ENCODE measurements around the gene GSTT2B. TPM values are rescaled to one million over a fixed set of nuclear protein-coding genes. Genes with fewer than 3 reads are reported as not detected.
"Not testable (repeated sequence)": the region's sequence is repeated elsewhere in the genome, so short reads cannot be mapped to it uniquely, and the experiment has no call there.

The GSTT2B gene
- total RNA-seq, 3 donors from 2014 or later, result 4.3 to 16.1 (median 4.3) TPM

GRCh38 chr22:24002851-24003250 lies 41.9 kb upstream of the GSTT2B start:
- Histone ChIP-seq H3K36me3 (no peaks in the 10 kb centered on the region), H3K27ac (no peak overlapping the region), H3K4me3 (no peak overlapping the region), H3K9me3 (no peaks in the 10 kb centered on the region), H3K4me1 (peaks cover 0 to 7% of the 10 kb centered on the region in 2 donors), H3K27me3 (no peaks in the 10 kb centered on the region)
- no peak for TF ChIP-seq POLR2A (IDR thresholded peaks at IDR 0.05)
- no peak for DNase-seq (ENCODE audit: low spot score in 2 of 2)
- intact Hi-C loops (cut with DNase I; ENCODE audit: low total_unique reads), result no loop called here

GRCh38 chr22:24002272-24002671 lies 41.3 kb upstream of the GSTT2B start:
- intact Hi-C loops (cut with DNase I; ENCODE audit: low total_unique reads), result no loop called here
- Histone ChIP-seq H3K9me3 (no peaks in the 10 kb centered on the region), H3K27ac (no peak overlapping the region), H3K27me3 (no peaks in the 10 kb centered on the region), H3K36me3 (no peaks in the 10 kb centered on the region), H3K4me3 (no peak overlapping the region), H3K4me1 (peaks cover 0 to 7% of the 10 kb centered on the region in 2 donors)
- TF ChIP-seq POLR2AphosphoS5 (IDR thresholded peaks at IDR 0.05) (no peak), CTCF (IDR thresholded peaks at IDR 0.05) (no peak), POLR2A (IDR thresholded peaks at IDR 0.05) (no peak)
- DNase-seq (ENCODE audit: low spot score in 2 of 2), result no peak

GRCh38 chr22:24001314-24001713 lies 40.3 kb upstream of the GSTT2B start:
- intact Hi-C loops (cut with DNase I; ENCODE audit: low total_unique reads), result no loop called here
- no peaks in the 10 kb centered on the region for H3K9me3 ChIP-seq
- H3K4me1 ChIP-seq, result peaks cover 0 to 7% of the 10 kb centered on the region in 2 donors
- TF ChIP-seq POLR2AphosphoS5 (IDR thresholded peaks at IDR 0.05) (no peak), POLR2A (IDR thresholded peaks at IDR 0.05) (no peak), CTCF (IDR thresholded peaks at IDR 0.05) (no peak)
- no peaks in the 10 kb centered on the region for H3K36me3 ChIP-seq
- no peak overlapping the region for H3K4me3 ChIP-seq
- DNase-seq (ENCODE audit: low spot score in 2 of 2), result no peak
- no peak overlapping the region for H3K27ac ChIP-seq
- H3K27me3 ChIP-seq, result no peaks in the 10 kb centered on the region

- H3K4me3 ChIP-seq; intact Hi-C loops (cut with DNase I; ENCODE audit: low total_unique reads); H3K9me3 ChIP-seq; H3K27me3 ChIP-seq; DNase-seq (ENCODE audit: low spot score in 2 of 2); H3K4me1 ChIP-seq; H3K36me3 ChIP-seq; H3K27ac ChIP-seq: not testable (repeated sequence)
Measured at GRCh38 chr22:23999779-24000178, 38.8 kb upstream of the GSTT2B start.

GRCh38 chr22:23997092-23997491 lies 36.1 kb upstream of the GSTT2B start:
- Histone ChIP-seq H3K27me3 (no peaks in the 10 kb centered on the region), H3K36me3 (no peaks in the 10 kb centered on the region), H3K4me3 (no peak overlapping the region), H3K9me3 (no peaks in the 10 kb centered on the region), H3K27ac (no peak overlapping the region), H3K4me1 (no peaks in the 10 kb centered on the region)
- no peak for TF ChIP-seq POLR2AphosphoS5 (IDR thresholded peaks at IDR 0.05)
- TF ChIP-seq CTCF (IDR thresholded peaks at IDR 0.05), result no peak
- no peak for DNase-seq (ENCODE audit: low spot score in 2 of 2)
- intact Hi-C loops (cut with DNase I; ENCODE audit: low total_unique reads), result no loop called here

- H3K9me3 ChIP-seq; intact Hi-C loops (cut with DNase I; ENCODE audit: low total_unique reads); H3K4me1 ChIP-seq; DNase-seq (ENCODE audit: low spot score in 2 of 2); H3K4me3 ChIP-seq; H3K36me3 ChIP-seq; H3K27me3 ChIP-seq; H3K27ac ChIP-seq: not testable (repeated sequence)
Measured at GRCh38 chr22:23993581-23994177, 32.7 kb upstream of the GSTT2B start.

- H3K4me1 ChIP-seq; DNase-seq (ENCODE audit: low spot score in 2 of 2); intact Hi-C loops (cut with DNase I; ENCODE audit: low total_unique reads); H3K36me3 ChIP-seq; H3K4me3 ChIP-seq; H3K27ac ChIP-seq; H3K27me3 ChIP-seq; H3K9me3 ChIP-seq: not testable (repeated sequence)
Measured at GRCh38 chr22:23993080-23993479, 32.1 kb upstream of the GSTT2B start.

- DNase-seq (ENCODE audit: low spot score in 2 of 2); H3K36me3 ChIP-seq; H3K4me3 ChIP-seq; intact Hi-C loops (cut with DNase I; ENCODE audit: low total_unique reads); H3K27me3 ChIP-seq; H3K27ac ChIP-seq; H3K9me3 ChIP-seq; H3K4me1 ChIP-seq: not testable (repeated sequence)
Measured at GRCh38 chr22:23989583-23990244, 28.7 kb upstream of the GSTT2B start.

GRCh38 chr22:23986538-23987178 lies 25.7 kb upstream of the GSTT2B start:
- not testable (repeated sequence) for H3K4me1 ChIP-seq

GRCh38 chr22:23986089-23986488 lies 25.1 kb upstream of the GSTT2B start:
- H3K4me3 ChIP-seq; DNase-seq (ENCODE audit: low spot score in 2 of 2); H3K36me3 ChIP-seq; intact Hi-C loops (cut with DNase I; ENCODE audit: low total_unique reads); H3K4me1 ChIP-seq; H3K27me3 ChIP-seq; H3K27ac ChIP-seq; H3K9me3 ChIP-seq: not testable (repeated sequence)

More at GRCh38 chr22:23986538-23987178, 25.7 kb upstream of the GSTT2B start:
- intact Hi-C loops (cut with DNase I; ENCODE audit: low total_unique reads); H3K27me3 ChIP-seq; DNase-seq (ENCODE audit: low spot score in 2 of 2); H3K36me3 ChIP-seq; H3K4me3 ChIP-seq; H3K9me3 ChIP-seq; H3K27ac ChIP-seq: not testable (repeated sequence)
